PFSK-1 (cell line): ENCODE data around the gene NDUFS6.

Experiments used
- FOXP2 ChIP-seq: optimal IDR thresholded peaks from 2 replicates; pipeline ENCODE3; 2011; ENCODE audit warnings: borderline replicate concordance, control low read depth, inconsistent platforms; ENCODE audit not compliant: insufficient read depth; ENCODE audit errors: extremely low read length, extremely low read depth
- POLR2AphosphoS5 ChIP-seq: IDR thresholded peaks from 2 replicates; pipeline ENCODE4 v1.6.1; 2012; ENCODE audit warnings: low read depth, mild to moderate bottlenecking, control low read depth, low read length, moderate library complexity
- SIN3A ChIP-seq: IDR thresholded peaks from 2 replicates; pipeline ENCODE4 v1.6.1; 2012; ENCODE audit warnings: mild to moderate bottlenecking, low read length, moderate library complexity, borderline replicate concordance; ENCODE audit not compliant: insufficient read depth
- TAF1 ChIP-seq: IDR thresholded peaks from 2 replicates; pipeline ENCODE4 v1.6.1; 2012; ENCODE audit warnings: low read length, control low read depth, borderline replicate concordance; ENCODE audit not compliant: insufficient read depth
- TF ChIP-seq, protein P1 (sequence below), 2 experiments: IDR thresholded peaks; 2 replicates each; pipeline versions ENCODE4 v1.6.1 to v1.8.0; 2011 to 2012; ENCODE audit warnings: low read depth in 2 of 2, low read length in 2 of 2, control low read depth in 1 of 2, inconsistent platforms in 1 of 2, mild to moderate bottlenecking in 1 of 2, moderate library complexity in 1 of 2; ENCODE audit not compliant: insufficient read depth in 1 of 2

NDUFS6 gene

DNA sequence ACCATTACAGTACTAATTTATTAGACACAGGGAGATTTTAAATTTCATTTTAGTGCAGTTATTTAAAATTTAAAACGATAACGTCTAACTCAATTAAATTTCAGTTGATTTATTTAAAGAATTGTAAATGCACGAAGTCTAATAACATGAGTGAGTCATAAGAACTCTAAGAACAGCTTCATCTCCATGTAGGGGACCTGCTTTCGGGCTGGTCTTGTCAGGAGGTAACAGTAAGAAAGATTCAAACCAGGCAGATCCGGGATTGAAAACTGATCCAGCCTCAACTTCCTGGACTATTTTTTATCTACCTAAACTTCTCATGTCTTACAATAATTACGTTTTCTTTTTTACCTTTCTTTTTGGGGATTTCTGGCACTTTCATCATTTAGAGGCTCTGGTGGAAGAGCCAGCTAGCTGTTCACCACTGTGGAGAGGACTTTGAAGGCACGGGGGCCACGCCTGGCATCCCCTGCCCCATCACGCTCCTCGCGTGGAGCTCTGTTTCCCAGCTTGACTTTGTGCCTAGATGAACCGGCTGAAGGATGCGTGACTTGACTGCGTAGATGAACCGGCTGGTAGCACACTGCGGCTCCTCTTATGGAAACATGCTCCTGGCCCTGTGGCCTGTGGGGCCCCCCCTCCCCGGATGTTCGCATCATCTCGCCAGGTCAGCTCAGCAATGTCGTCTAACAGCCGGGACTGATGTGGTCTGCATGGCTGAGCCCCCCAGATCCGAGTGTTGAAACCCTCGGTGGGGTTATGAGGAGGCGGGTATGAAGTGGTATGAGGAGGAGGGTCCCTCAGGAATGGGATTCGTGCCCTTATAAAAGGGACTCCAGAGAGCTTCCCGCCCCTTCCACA lies 26.0 kb downstream of the NDUFS6 start:
- no peak for TF ChIP-seq TAF1
- TF ChIP-seq FOXP2: no peak
- TF ChIP-seq, protein P1, sequence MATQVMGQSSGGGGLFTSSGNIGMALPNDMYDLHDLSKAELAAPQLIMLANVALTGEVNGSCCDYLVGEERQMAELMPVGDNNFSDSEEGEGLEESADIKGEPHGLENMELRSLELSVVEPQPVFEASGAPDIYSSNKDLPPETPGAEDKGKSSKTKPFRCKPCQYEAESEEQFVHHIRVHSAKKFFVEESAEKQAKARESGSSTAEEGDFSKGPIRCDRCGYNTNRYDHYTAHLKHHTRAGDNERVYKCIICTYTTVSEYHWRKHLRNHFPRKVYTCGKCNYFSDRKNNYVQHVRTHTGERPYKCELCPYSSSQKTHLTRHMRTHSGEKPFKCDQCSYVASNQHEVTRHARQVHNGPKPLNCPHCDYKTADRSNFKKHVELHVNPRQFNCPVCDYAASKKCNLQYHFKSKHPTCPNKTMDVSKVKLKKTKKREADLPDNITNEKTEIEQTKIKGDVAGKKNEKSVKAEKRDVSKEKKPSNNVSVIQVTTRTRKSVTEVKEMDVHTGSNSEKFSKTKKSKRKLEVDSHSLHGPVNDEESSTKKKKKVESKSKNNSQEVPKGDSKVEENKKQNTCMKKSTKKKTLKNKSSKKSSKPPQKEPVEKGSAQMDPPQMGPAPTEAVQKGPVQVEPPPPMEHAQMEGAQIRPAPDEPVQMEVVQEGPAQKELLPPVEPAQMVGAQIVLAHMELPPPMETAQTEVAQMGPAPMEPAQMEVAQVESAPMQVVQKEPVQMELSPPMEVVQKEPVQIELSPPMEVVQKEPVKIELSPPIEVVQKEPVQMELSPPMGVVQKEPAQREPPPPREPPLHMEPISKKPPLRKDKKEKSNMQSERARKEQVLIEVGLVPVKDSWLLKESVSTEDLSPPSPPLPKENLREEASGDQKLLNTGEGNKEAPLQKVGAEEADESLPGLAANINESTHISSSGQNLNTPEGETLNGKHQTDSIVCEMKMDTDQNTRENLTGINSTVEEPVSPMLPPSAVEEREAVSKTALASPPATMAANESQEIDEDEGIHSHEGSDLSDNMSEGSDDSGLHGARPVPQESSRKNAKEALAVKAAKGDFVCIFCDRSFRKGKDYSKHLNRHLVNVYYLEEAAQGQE (IDR thresholded peaks at IDR 0.05; ENCODE audit: insufficient read depth in 1 of 2, low read depth in 2 of 2, low read length in 2 of 2): no peak
- no peak for TF ChIP-seq POLR2AphosphoS5
- no peak for TF ChIP-seq SIN3A

DNA sequence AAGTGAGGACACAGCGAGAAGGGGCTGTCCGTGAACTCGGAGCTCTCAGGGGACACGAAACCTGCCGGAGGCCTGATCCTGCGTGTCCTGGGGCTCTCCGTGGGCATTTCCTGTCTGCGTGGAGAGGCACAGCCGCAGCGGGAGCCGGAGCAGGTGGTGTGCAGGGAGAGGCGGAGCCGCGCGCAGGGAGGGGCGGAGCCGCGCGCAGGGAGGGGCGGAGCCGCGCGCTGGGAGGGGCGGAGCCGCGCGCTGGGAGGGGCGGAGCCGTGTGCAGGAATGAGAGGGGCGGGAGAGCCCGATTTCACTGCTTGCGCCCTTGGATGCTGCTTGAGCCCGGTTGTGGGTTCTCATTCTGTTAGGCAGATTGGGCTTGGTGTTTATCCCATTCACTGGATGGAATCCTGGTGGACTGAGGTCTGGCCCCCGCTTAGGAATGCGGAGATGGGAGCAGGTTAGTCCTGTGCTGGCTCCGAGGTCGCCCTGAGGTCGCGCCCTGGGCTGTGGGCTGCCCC lies 26.7 kb downstream of the NDUFS6 start:
- no peak for TF ChIP-seq POLR2AphosphoS5
- no peak for TF ChIP-seq FOXP2
- no peak for TF ChIP-seq TAF1
- TF ChIP-seq, protein P1 (IDR thresholded peaks at IDR 0.05; ENCODE audit: insufficient read depth in 1 of 2, low read depth in 2 of 2, low read length in 2 of 2): no peak
- TF ChIP-seq SIN3A: no peak

DNA sequence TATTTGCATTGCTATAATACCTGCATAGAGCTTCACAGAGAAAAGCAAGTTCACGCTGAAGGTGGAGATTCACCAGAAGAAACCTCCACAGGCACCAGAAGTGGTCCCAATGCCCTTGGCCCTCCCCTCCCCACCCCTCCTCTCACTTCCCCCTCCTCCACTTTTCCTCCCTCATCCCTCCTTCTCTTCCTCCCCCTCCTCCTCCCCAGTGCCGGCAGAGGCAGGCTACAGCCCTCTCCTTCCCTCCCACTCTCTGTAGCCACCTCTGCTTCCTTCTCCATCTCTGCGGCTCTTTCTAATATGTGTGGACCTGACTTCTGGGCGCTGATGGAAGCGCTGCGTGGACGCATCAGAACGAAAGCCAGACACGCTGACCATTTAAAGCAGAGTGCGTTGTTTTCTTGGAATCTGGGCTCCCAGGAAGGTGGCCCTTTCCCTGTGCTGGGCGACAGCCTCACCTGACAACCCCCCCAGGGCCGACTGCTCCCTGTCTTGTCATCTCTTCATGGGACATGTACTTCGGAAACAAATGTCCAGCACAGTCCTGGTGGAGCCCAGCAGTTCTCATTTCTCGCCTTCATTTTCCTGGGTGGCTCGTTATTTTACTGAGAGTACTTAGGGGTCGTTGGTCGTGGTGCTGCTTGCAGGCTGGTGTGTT lies 29.5 kb downstream of the NDUFS6 start:
- TF ChIP-seq, protein P1 (IDR thresholded peaks at IDR 0.05; ENCODE audit: insufficient read depth in 1 of 2, low read depth in 2 of 2, low read length in 2 of 2): no peak
- TF ChIP-seq SIN3A: no peak
- no peak for TF ChIP-seq FOXP2
- TF ChIP-seq POLR2AphosphoS5: no peak
- TF ChIP-seq TAF1: no peak

DNA sequence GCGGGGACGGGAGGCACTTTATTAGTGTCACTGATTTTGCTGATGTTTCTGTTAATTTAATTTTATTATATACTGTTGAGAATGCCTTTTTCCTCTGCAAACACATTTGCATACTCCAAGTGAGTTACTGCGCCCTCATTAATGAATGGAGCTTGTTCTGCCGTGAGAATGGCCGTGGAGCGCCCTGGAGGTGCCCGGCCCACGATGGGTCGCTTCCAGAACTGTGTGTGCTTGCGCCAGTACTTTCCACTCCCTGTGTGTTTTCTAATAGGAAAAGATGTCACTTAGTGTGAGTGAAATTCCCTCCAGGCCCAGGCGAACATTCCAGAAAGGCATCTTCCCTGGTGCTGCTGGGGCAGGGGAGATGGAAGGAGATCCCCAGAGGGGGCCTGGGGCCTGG lies 30.1 kb downstream of the NDUFS6 start:
- TF ChIP-seq SIN3A (no peak), POLR2AphosphoS5 (no peak), TAF1 (no peak), FOXP2 (no peak)
- TF ChIP-seq, protein P1 (IDR thresholded peaks at IDR 0.05; ENCODE audit: insufficient read depth in 1 of 2, low read depth in 2 of 2, low read length in 2 of 2): no peak
